Measurements from ENCODE around the gene TMF1.

Gene TMF1

DNA sequence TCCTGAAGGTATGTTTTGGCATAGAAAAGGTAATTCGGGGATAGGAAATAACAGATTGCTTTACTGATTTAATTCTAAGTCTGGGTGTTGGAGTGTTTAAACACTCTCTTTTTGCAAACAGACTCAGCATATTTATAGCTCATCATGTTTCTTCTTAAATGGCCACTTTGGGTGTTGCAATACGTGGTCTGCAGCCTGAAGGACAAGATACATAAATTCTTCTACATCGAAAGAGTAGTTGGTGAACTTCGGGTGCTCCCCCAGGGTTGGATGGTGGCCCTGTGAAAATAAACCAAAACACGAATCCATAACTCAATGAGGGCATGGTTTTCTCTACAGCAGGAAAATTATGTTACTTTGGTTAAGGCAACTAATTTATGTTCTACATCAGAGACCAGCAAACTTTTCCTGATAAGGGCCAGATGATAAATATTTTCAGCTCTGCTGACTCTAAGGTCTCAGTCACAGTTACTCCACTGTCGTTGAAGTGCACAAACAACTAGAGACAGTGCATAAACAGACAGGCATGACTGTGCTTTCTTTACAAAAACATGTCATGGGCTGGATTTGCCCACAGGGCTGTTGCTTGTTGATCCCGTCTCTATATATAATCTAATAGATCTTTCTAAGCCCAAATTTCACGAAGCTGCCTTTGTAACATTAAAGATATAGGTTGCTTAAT is 74.5 kb downstream of the TMF1 start:
- DNase-seq (ENCODE audit: low read depth in 2 of 2, low spot score in 1 of 2), result no peak

DNA sequence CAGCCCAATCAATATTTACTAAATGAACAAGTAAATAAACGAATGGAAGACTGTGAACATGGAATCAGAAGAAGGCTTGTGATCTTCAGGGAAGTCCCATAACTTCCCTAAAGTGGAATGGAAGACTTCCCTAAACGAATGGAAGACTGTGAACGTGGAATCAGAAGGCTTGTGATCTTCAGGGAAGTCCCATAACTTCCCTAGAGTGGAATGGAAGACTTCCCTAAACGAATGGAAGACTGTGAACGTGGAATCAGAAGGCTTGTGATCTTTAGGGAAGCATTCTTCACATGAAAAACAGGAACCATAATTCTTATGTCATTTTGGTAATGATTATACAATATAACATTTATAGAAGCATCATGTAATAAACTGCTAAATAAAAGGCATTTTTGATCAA is 77.4 kb downstream of the TMF1 start:
- DNase-seq (ENCODE audit: low read depth in 2 of 2, low spot score in 1 of 2), result no peak

DNA sequence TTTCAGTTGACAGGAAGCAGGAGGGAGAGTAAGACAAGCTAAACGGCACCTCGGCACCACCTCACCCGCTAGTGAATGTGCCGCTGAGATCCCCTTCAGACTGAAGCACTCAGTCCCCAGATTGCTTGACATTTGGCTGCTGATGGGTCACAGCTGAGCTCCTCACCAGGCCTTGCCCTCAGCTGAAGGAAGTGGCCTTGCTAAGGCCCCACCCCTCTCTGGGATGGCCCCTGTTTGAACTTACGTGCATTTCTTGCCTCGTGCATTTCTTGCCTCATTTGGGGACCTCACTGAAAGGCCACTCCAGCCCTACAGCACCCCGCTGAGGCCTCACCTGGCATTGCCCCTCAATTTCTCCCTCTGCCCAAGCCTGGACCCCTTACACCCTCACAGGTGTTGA is 78.5 kb downstream of the TMF1 start:
- no peak for DNase-seq (ENCODE audit: low read depth in 2 of 2, low spot score in 1 of 2)

DNA sequence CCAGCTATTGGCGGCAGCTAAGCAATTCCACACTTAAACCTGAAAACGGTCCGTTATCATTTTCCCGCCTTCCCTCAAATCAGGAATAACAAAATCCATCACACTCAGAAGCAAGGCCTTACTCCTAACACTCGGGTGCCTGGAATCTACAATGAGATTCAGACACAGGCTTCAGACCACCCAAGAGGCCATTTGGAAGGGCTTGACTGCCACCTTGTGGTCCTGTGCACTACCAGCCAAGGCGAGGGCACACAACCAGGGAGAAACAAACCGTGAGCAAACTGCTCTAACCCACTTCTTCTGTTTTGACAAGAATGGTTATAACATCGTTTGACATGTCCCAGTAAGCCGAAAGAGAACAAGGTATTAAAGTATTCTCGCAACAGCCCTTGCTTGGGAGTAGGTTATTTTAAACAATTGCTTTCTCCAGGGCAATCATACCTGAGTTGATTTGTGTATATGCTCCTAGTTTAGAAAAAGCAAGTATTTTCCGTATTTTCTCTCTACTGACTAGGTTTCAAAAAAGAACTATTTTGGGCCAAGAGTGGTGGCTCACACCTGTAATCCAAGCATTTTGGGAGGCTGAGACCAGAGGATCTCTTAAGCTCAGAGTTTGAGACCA is 79.7 kb downstream of the TMF1 start:
- DNase-seq (ENCODE audit: low read depth in 2 of 2, low spot score in 1 of 2), result no peak

All from stimulated activated CD8-positive, alpha-beta memory T cell treated with anti-CD3 and anti-CD28 coated beads, Interleukin-4, amount 100 ng/mL, for 4 hours (primary cell).